OCI-LY7 (cell line): ENCODE data around the gene ICOS. TPM values are rescaled to one million over a fixed set of nuclear protein-coding genes. Genes with fewer than 3 reads are reported as not detected.

ENCODE experiments used
- BruUV-seq: library from RNA; stranded (reverse); fragments of 400-500 nt; replicated peaks from 2 replicates; lab custom pipeline; 2021; lab: Mats Ljungman, UMichigan
- CTCF ChIA-PET: fragments of 300-600 bp; sonication (Branson Sonifier 250); formaldehyde crosslinking; loops from one replicate; lab custom pipeline; 2022; ENCODE audit warnings: antibody characterized with exemption; ENCODE audit not compliant: unreplicated experiment; lab: Charles Lee
- POLR2A ChIA-PET: fragments of 300-600 bp; sonication (Branson Sonifier 250); formaldehyde crosslinking; loops from one replicate; lab custom pipeline; 2022; ENCODE audit warnings: antibody characterized with exemption; lab: Charles Lee
- DNase-seq: peaks from one replicate; pipeline ENCODE4 v3.0.0-alpha.2; 2015; ENCODE audit warnings: low spot score
- H2AFZ ChIP-seq: fragments of 200-600 bp; sonication (generic), shearing (Covaris generic); 2 replicates; pipeline ENCODE4 v1.6.1; 2014; ENCODE audit warnings: mild to moderate bottlenecking, antibody characterized with exemption, low read length, moderate library complexity
- H3K27ac ChIP-seq: fragments of 200-600 bp; sonication (generic); 2 replicates; pipeline ENCODE4 v1.5.1; 2014; ENCODE audit warnings: mixed run types, low read depth, mild to moderate bottlenecking, moderate library complexity, low read length, inconsistent platforms; ENCODE audit not compliant: poor library complexity, severe bottlenecking
- H3K36me3 ChIP-seq: fragments of 200-600 bp; sonication (generic); 2 replicates; pipeline ENCODE4 v1.6.1; 2014; ENCODE audit warnings: mild to moderate bottlenecking, antibody characterized with exemption, low read length, moderate library complexity, mixed read lengths; ENCODE audit not compliant: insufficient read depth
- H3K4me1 ChIP-seq: fragments of 200-600 bp; sonication (generic); 2 replicates; pipeline ENCODE4 v1.5.1; 2014; ENCODE audit warnings: mild to moderate bottlenecking, low read length; ENCODE audit not compliant: insufficient read depth, poor library complexity, severe bottlenecking
- H3K4me2 ChIP-seq: fragments of 200-600 bp; sonication (generic); 2 replicates; pipeline ENCODE4 v1.6.1; 2014; ENCODE audit warnings: mild to moderate bottlenecking, low read length
- H3K4me3 ChIP-seq: fragments of 200-600 bp; sonication (generic); 2 replicates; pipeline ENCODE4 v1.5.1; 2014; ENCODE audit warnings: mild to moderate bottlenecking, low read depth, low read length; ENCODE audit not compliant: poor library complexity, severe bottlenecking
- H3K79me2 ChIP-seq: fragments of 200-600 bp; sonication (generic); 2 replicates; pipeline ENCODE4 v1.6.1; 2016; ENCODE audit warnings: low read depth, mild to moderate bottlenecking, low read length, moderate library complexity, mixed read lengths; ENCODE audit not compliant: insufficient read depth
- H3K9me2 ChIP-seq: fragments of 200-600 bp; sonication (generic); 2 replicates; pipeline ENCODE4 v1.6.1; 2016; ENCODE audit warnings: mild to moderate bottlenecking, low read length, mixed read lengths; ENCODE audit not compliant: insufficient read depth
- H3K9me3 ChIP-seq: fragments of 200-600 bp; sonication (generic); 2 replicates; pipeline ENCODE4 v1.6.1; 2014; ENCODE audit warnings: mild to moderate bottlenecking, mixed run types, low read length, mixed read lengths
- H4K20me1 ChIP-seq: fragments of 200-600 bp; sonication (generic); 2 replicates; pipeline ENCODE4 v1.6.1; 2014; ENCODE audit warnings: mild to moderate bottlenecking, antibody characterized with exemption, low read length, moderate library complexity, mixed read lengths; ENCODE audit not compliant: insufficient read depth
- CTCF ChIP-seq: fragments of 200-600 bp; sonication (generic); conservative IDR thresholded peaks from 2 replicates; pipeline ENCODE4 v1.5.1; 2014; ENCODE audit warnings: mild to moderate bottlenecking, antibody characterized with exemption, low read length, moderate library complexity, mixed read lengths
- EZH2phosphoT487 ChIP-seq: fragments of 200-600 bp; sonication (generic); IDR thresholded peaks from 2 replicates; pipeline ENCODE4 v1.6.1; 2018; ENCODE audit warnings: low read depth, borderline replicate concordance, mild to moderate bottlenecking, mixed run types, antibody characterized with exemption, low read length, moderate library complexity, mixed read lengths
- intact Hi-C: fragments of 100-400 bp; cut with micrococcal nuclease; formaldehyde crosslinking; loops from one replicate; pipeline ENCODE4 v1.10.0; 2022; ENCODE audit not compliant: unreplicated experiment
- total RNA-seq, 2 experiments: library from RNA; depleted of rRNA in 1 of 2; stranded (reverse); fragments of >200 nt in 1 of 2; shearing (Covaris generic) in 1 of 2; gene quantifications; 2 replicates each; pipeline ENCODE4 v1.2.3, GENCODE V29; 2014 to 2022

ICOS gene
- total RNA-seq, 2 experiments from 2014 or later, result not detected

GRCh38 chr2:203908066-203908796, 28.3 kb upstream of the ICOS start:
- Histone ChIP-seq H3K4me1 (peaks cover 6% of the 10 kb centered on the region), H3K79me2 (no peaks in the 10 kb centered on the region), H3K4me2 (no peak overlapping the region), H3K9me2 (no peaks in the 10 kb centered on the region), H3K9me3 (no peaks in the 10 kb centered on the region), H3K27ac (no peak overlapping the region), H3K36me3 (no peaks in the 10 kb centered on the region), H3K4me3 (no peak overlapping the region), H4K20me1 (no peaks in the 10 kb centered on the region), H2AFZ (no peak overlapping the region)
- CTCF ChIA-PET, result no interaction called here
- intact Hi-C loops, result loop anchor here (2.0 to 5.0 kb wide), 2 partner anchors 256 to 423 kb away; no protein-coding TSS in a partner anchor
- BruUV-seq, result no TSS peak
- no peak for DNase-seq
- POLR2A ChIA-PET, result no interaction called here
- TF ChIP-seq CTCF, result no peak
- TF ChIP-seq EZH2phosphoT487, result no peak

- POLR2A ChIA-PET, result no interaction called here
- Histone ChIP-seq H3K4me3 (no peak overlapping the region), H3K4me1 (peaks cover 6% of the 10 kb centered on the region), H3K36me3 (no peaks in the 10 kb centered on the region), H3K9me3 (no peaks in the 10 kb centered on the region), H2AFZ (no peak overlapping the region), H4K20me1 (no peaks in the 10 kb centered on the region), H3K27ac (no peak overlapping the region), H3K9me2 (no peaks in the 10 kb centered on the region), H3K79me2 (no peaks in the 10 kb centered on the region), H3K4me2 (no peak overlapping the region)
- DNase-seq, result no peak
- intact Hi-C loops, result loop anchor here (1.0 to 5.0 kb wide), 3 partner anchors 93 to 424 kb away; no protein-coding TSS in a partner anchor
- CTCF ChIA-PET, result interaction anchor here (1.0 kb wide), 1 partner anchor 37 kb away, joined by 3 read pairs; no protein-coding TSS in a partner anchor
- BruUV-seq, result no TSS peak
- TF ChIP-seq EZH2phosphoT487 (no peak), CTCF (no peak)
Observed at GRCh38 chr2:203908797-203909185, 27.8 kb upstream of the ICOS start.
